Endothelial cell of umbilical vein (primary cell): ENCODE data around the gene KDM7A. TPM values are rescaled to one million over a fixed set of nuclear protein-coding genes. Genes with fewer than 3 reads are reported as not detected.

Source experiments
- BruUV-seq: library from RNA; stranded (reverse); fragments of 400-500 nt; replicated peaks from 2 replicates; lab custom pipeline; 2021; lab: Mats Ljungman, UMichigan
- CTCF ChIA-PET: fragments of 300-600, 350-600 bp; sonication (Branson Sonifier 250); formaldehyde crosslinking; loops from one replicate; lab custom pipeline; 2021; ENCODE audit warnings: antibody characterized with exemption, inconsistent platforms; lab: Charles Lee
- POLR2A ChIA-PET: fragments of 300-600, 350-600 bp; sonication (Branson Sonifier 250); formaldehyde crosslinking; loops from one replicate; lab custom pipeline; 2021; ENCODE audit warnings: antibody characterized with exemption, inconsistent platforms; lab: Charles Lee
- DNase-seq: peaks from one replicate; pipeline ENCODE4 v3.0.0-alpha.2; 2011; ENCODE audit warnings: low read depth, low spot score
- FAIRE-seq: peaks from 2 replicates; lab custom pipeline; 2011; peaks lifted over from hg19 to GRCh38; lab: Jason Lieb, UNC
- H2AFZ ChIP-seq: 2 replicates; pipeline ENCODE4 v1.6.0; 2012; ENCODE audit warnings: low read depth, low read length, control low read depth, inconsistent platforms
- H3K27ac ChIP-seq: 2 replicates; pipeline ENCODE4 v1.5.1; 2011; ENCODE audit warnings: low read depth, mild to moderate bottlenecking, control low read depth, low read length, moderate library complexity; ENCODE audit not compliant: insufficient read depth
- H3K27me3 ChIP-seq, 2 experiments: 2 replicates each; pipeline versions ENCODE4 v1.6.0 to v1.6.1; 2011; ENCODE audit warnings: low read length in 2 of 2, mixed read lengths in 1 of 2; ENCODE audit not compliant: control insufficient read depth in 2 of 2, insufficient read depth in 2 of 2
- H3K36me3 ChIP-seq, 2 experiments: 2 replicates in 1 of 2; 3 replicates in 1 of 2; pipeline ENCODE4 v1.5.1; 2011; ENCODE audit warnings: low read length in 2 of 2, mild to moderate bottlenecking in 1 of 2, moderate library complexity in 1 of 2; ENCODE audit not compliant: control insufficient read depth in 2 of 2, insufficient read depth in 2 of 2; ENCODE audit errors: extremely low read depth in 1 of 2
- H3K4me1 ChIP-seq: 3 replicates; pipeline ENCODE4 v1.5.1; 2011; ENCODE audit warnings: mild to moderate bottlenecking, low read length; ENCODE audit not compliant: control insufficient read depth, insufficient read depth; ENCODE audit errors: extremely low read depth
- H3K4me2 ChIP-seq: 2 replicates; pipeline ENCODE4 v1.6.1; 2011; ENCODE audit warnings: low read length, control low read depth, mixed read lengths; ENCODE audit not compliant: insufficient read depth
- H3K4me3 ChIP-seq, 3 experiments: fragments of 200-600 bp in 1 of 3; sonication (generic), shearing (Covaris generic) in 1 of 3; replicated peaks in 1 of 3; 2 replicates each; pipeline ENCODE4 v1.5.1; 2011 to 2016; ENCODE audit warnings: control low read depth in 3 of 3, low read length in 3 of 3, mild to moderate bottlenecking in 2 of 3, inconsistent platforms in 1 of 3, low read depth in 1 of 3, moderate library complexity in 1 of 3; ENCODE audit not compliant: insufficient read depth in 1 of 3
- H3K79me2 ChIP-seq: 2 replicates; pipeline ENCODE4 v1.6.0; 2012; ENCODE audit warnings: low read length, inconsistent platforms; ENCODE audit not compliant: control insufficient read depth, insufficient read depth
- H3K9ac ChIP-seq: replicated peaks from 2 replicates; pipeline ENCODE3; 2011; ENCODE audit warnings: low read length, control low read depth; ENCODE audit not compliant: insufficient read depth; ENCODE audit errors: extremely low read depth
- H3K9me1 ChIP-seq: replicated peaks from 3 replicates; pipeline ENCODE4 v1.6.0; 2011; ENCODE audit warnings: mild to moderate bottlenecking, low read length; ENCODE audit not compliant: control insufficient read depth, insufficient read depth; ENCODE audit errors: extremely low read depth
- H3K9me3 ChIP-seq: replicated peaks from 2 replicates; pipeline ENCODE4 v1.5.1; 2012; ENCODE audit warnings: low read length, inconsistent platforms; ENCODE audit not compliant: control insufficient read depth, insufficient read depth
- H4K20me1 ChIP-seq: replicated peaks from 2 replicates; pipeline ENCODE3; 2011; ENCODE audit warnings: mild to moderate bottlenecking, low read length; ENCODE audit not compliant: control insufficient read depth, insufficient read depth; ENCODE audit errors: extremely low read depth
- CTCF ChIP-seq, 2 donors: IDR thresholded peaks; 1 replicate in 1 of 2; 2 replicates in 1 of 2; pipeline ENCODE4 v1.5.1; 2011; ENCODE audit warnings: low read length in 2 of 2, mild to moderate bottlenecking in 2 of 2, moderate library complexity in 2 of 2, control low read depth in 1 of 2, inconsistent platforms in 1 of 2, low read depth in 1 of 2; ENCODE audit not compliant: insufficient read depth in 1 of 2; ENCODE audit errors: extremely low read depth in 1 of 2
- EZH2 ChIP-seq: IDR thresholded peaks from 2 replicates; pipeline ENCODE4 v1.6.1; 2012; ENCODE audit warnings: borderline replicate concordance, low read depth, mild to moderate bottlenecking, moderate library complexity, low read length, inconsistent platforms; ENCODE audit not compliant: severe bottlenecking
- FOS ChIP-seq: IDR thresholded peaks from 2 replicates; pipeline ENCODE4 v1.6.1; 2011; ENCODE audit warnings: mild to moderate bottlenecking, low read length, moderate library complexity, borderline replicate concordance; ENCODE audit not compliant: insufficient read depth
- GATA2 ChIP-seq: IDR thresholded peaks from 2 replicates; pipeline ENCODE4 v1.7.0; 2011; ENCODE audit warnings: low read depth, mild to moderate bottlenecking, moderate library complexity, mixed read lengths, low read length; ENCODE audit not compliant: insufficient read length, insufficient read depth
- JUN ChIP-seq: IDR thresholded peaks from 2 replicates; pipeline ENCODE4 v1.6.1; 2011; ENCODE audit warnings: borderline replicate concordance, low read depth; ENCODE audit not compliant: insufficient read length, insufficient read depth
- MAX ChIP-seq: IDR thresholded peaks from 2 replicates; pipeline ENCODE4 v1.6.1; 2011; ENCODE audit not compliant: insufficient read depth, insufficient read length
- MYC ChIP-seq: IDR thresholded peaks from one replicate; pipeline ENCODE4 v1.6.1; 2011; ENCODE audit warnings: mild to moderate bottlenecking, low read depth, low read length
- POLR2A ChIP-seq: IDR thresholded peaks from 2 replicates; pipeline ENCODE4 v1.6.1; 2012; ENCODE audit warnings: low read depth, mild to moderate bottlenecking, control low read depth, low read length
- POLR2AphosphoS5 ChIP-seq: IDR thresholded peaks from 2 replicates; pipeline ENCODE4 v1.6.1; 2012; ENCODE audit warnings: low read depth, mild to moderate bottlenecking, control low read depth, low read length, moderate library complexity; ENCODE audit not compliant: insufficient read depth
- dilution Hi-C: fragments of 300-500 bp; cut with MboI; formaldehyde crosslinking; loops from one replicate; pipeline ENCODE4 v1.15.0; 2019; ENCODE audit warnings: low sequenced_read_pairs; ENCODE audit not compliant: extremely low pct_ligation_motif_present
- intact Hi-C: fragments of 100-400 bp; cut with micrococcal nuclease; formaldehyde crosslinking; loops from one replicate; pipeline ENCODE4 v1.10.0; 2022
- polyA plus RNA-seq, 4 experiments: library from polyadenylated mRNA; depleted of rRNA in 3 of 4; stranded (reverse) in 3 of 4; unstranded in 1 of 4; fragments of >200 nt; gene quantifications; 2 replicates each; pipeline versions ENCODE4 v1.2.1 to v1.2.3, GENCODE V29; 2011 to 2012; ENCODE audit warnings: missing spikeins in 1 of 4
- total RNA-seq: library from RNA; stranded (reverse); gene quantifications from 2 replicates; pipeline ENCODE4 v1.2.3, GENCODE V29; 2021

The KDM7A gene
- total and polyA plus RNA-seq, 2 donors (not counting 3 experiments of a cell fraction or from before 2014, with no cell fraction given), result 2.4 to 7.3 TPM

GRCh38 chr7:140062118-140062527 lies 114.7 kb downstream of the KDM7A start:
- peak overlapping the region; percentile 95 for H2AFZ ChIP-seq
- ChIA-PET CTCF (interaction anchor here (10.0 kb wide), 1 partner anchor 22 kb away, joined by 66 read pairs; no protein-coding TSS in a partner anchor), POLR2A (interaction anchor here (0.7 kb wide), 1 partner anchor 861 kb away, joined by 3 read pairs; no protein-coding TSS in a partner anchor)
- H3K9me3 ChIP-seq, result peaks cover 4% of the 10 kb centered on the region
- dilution Hi-C loops (no loop called here), intact Hi-C loops (loop anchor here (10.0 kb wide), 1 partner anchor 263 kb away; no protein-coding TSS in a partner anchor)
- BruUV-seq, result no TSS peak
- peaks cover 36% of the 10 kb centered on the region for H3K4me1 ChIP-seq
- no peak for FAIRE-seq
- H3K27ac ChIP-seq, result peak overlapping the region; percentile 84
- H3K4me2 ChIP-seq, result peak overlapping the region; percentile 48
- peaks cover 36% of the 10 kb centered on the region for H3K79me2 ChIP-seq
- no peak for TF ChIP-seq GATA2
- no peak for TF ChIP-seq POLR2A
- no peak for TF ChIP-seq FOS
- peak; percentile 46 for DNase-seq
- H3K36me3 ChIP-seq, result peaks cover 0 to 4% of the 10 kb centered on the region in 2 experiments
- peak overlapping the region; percentile 82 for H3K9ac ChIP-seq
- peak overlapping the region; percentile 53 to 77 (median 71) for H3K4me3 ChIP-seq
- no peaks in the 10 kb centered on the region for H3K9me1 ChIP-seq
- no peaks in the 10 kb centered on the region for H4K20me1 ChIP-seq
- no peaks in the 10 kb centered on the region for H3K27me3 ChIP-seq

- TSS peak; percentile 9 for BruUV-seq
- H3K4me3 ChIP-seq, result peak overlapping the region; percentile 53 to 77 (median 71)
- CTCF ChIA-PET, result interaction anchor here (10.0 kb wide), 1 partner anchor 21 kb away, joined by 66 read pairs; no protein-coding TSS in a partner anchor
- peaks cover 4% of the 10 kb centered on the region in 2 experiments for H3K36me3 ChIP-seq
- no peak for DNase-seq
- H3K4me2 ChIP-seq, result peak overlapping the region; percentile 48
- FAIRE-seq, result no peak
- no peaks in the 10 kb centered on the region for H3K9me1 ChIP-seq
- peak overlapping the region; percentile 84 for H3K27ac ChIP-seq
- TF ChIP-seq MAX, result no peak
- TF ChIP-seq POLR2AphosphoS5, result no peak
- no peak for TF ChIP-seq EZH2
- no peak for TF ChIP-seq POLR2A
- TF ChIP-seq JUN, result no peak
- TF ChIP-seq GATA2, result no peak
- no peak for TF ChIP-seq FOS
- TF ChIP-seq MYC, result no peak
- no peak for TF ChIP-seq CTCF (IDR thresholded peaks at IDR 0.05; ENCODE audit: extremely low read depth in 1 of 2, insufficient read depth in 1 of 2, low read depth in 1 of 2, low read length in 2 of 2)
- H3K79me2 ChIP-seq, result peaks cover 36% of the 10 kb centered on the region
- H2AFZ ChIP-seq, result no peak overlapping the region
- POLR2A ChIA-PET, result interaction anchor here (1.8 kb wide), 1 partner anchor 12 kb away, joined by 5 read pairs; no protein-coding TSS in a partner anchor
- intact Hi-C loops (loop anchor here (1.0 to 10.0 kb wide), 3 partner anchors 19 to 263 kb away; no protein-coding TSS in a partner anchor), dilution Hi-C loops (no loop called here)
- peak overlapping the region; percentile 82 for H3K9ac ChIP-seq
- no peaks in the 10 kb centered on the region for H3K27me3 ChIP-seq
- peaks cover 2% of the 10 kb centered on the region for H3K9me3 ChIP-seq
- H4K20me1 ChIP-seq, result no peaks in the 10 kb centered on the region
- H3K4me1 ChIP-seq, result peaks cover 36% of the 10 kb centered on the region
These were observed 115.2 kb downstream of the KDM7A start for GRCh38 chr7:140061607-140061930.
